ENCODE data around the gene PLD5.

PLD5 gene

DNA sequence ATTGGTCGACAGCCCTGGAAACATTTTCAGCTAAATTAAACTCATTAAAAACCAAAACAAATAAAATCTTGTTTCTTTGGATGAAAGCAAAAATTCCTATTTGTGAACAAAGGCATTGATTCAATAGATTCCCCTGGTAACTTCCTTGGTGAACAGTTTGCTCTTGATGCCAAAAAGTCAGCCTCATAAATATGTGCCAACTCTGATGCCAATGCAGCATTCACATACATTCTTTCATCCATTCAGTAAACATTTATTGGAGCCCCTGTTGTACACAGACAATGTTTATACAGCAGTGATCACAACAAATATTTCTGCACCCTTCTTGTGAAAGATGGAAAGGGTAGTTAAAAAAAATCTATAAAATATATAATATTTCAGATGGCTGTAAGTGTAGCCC lies 107.8 kb downstream of the PLD5 start:
- H3K4me3 ChIP-seq (replicated peaks in 1 of 2; ENCODE audit: low read depth in 2 of 2, low read length in 2 of 2) = no peak overlapping the region
- DNase-seq (ENCODE audit: low read depth in 2 of 2) = no peak
- TF ChIP-seq, protein P1, sequence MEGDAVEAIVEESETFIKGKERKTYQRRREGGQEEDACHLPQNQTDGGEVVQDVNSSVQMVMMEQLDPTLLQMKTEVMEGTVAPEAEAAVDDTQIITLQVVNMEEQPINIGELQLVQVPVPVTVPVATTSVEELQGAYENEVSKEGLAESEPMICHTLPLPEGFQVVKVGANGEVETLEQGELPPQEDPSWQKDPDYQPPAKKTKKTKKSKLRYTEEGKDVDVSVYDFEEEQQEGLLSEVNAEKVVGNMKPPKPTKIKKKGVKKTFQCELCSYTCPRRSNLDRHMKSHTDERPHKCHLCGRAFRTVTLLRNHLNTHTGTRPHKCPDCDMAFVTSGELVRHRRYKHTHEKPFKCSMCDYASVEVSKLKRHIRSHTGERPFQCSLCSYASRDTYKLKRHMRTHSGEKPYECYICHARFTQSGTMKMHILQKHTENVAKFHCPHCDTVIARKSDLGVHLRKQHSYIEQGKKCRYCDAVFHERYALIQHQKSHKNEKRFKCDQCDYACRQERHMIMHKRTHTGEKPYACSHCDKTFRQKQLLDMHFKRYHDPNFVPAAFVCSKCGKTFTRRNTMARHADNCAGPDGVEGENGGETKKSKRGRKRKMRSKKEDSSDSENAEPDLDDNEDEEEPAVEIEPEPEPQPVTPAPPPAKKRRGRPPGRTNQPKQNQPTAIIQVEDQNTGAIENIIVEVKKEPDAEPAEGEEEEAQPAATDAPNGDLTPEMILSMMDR (IDR thresholded peaks at IDR 0.05; ENCODE audit: low read depth, low read length) = no peak

DNA sequence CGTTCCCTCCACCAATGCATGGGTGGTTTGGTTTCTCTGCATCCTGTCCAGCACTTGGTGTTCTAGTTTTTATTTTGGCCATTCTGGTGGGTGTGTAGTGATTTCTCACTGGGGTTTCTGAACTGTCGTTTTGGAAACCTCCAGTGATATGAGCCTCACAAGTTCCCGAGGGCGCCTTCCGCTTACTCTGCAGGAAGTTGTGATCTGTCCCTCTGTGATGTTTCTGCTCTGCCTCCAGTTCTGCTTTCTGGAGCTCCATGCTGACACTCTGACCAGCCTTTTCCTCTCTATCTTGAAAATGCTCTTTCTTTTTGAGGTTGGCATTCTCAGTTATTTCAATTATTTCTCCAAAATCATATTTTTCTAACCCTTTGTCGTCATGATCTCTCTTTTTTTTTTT lies 111.6 kb downstream of the PLD5 start:
- DNase-seq (ENCODE audit: low read depth in 2 of 2) = no peak
- H3K4me3 ChIP-seq (replicated peaks in 1 of 2; ENCODE audit: low read depth in 2 of 2, low read length in 2 of 2) = no peak overlapping the region
- TF ChIP-seq, protein P1 (IDR thresholded peaks at IDR 0.05; ENCODE audit: low read depth, low read length) = no peak

DNA sequence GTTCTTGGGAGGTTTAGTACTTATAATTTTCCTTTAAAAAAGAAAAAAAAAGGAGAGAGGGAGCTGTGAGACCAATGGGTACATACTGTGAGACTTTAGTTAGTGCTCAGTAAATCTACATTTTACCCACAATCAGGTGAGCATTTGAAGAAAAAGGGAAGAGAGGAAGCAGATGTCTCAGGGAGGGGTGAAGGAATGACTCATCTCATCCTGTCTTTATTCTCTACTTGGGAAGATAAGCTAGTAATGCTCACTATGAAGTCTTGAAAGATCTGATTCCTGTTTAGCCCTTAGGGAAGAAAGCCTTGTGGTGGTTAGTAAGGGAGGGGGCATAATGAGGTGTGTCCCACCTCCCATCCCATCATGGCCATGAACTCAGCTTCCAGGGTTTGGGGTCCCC lies 112.6 kb downstream of the PLD5 start:
- DNase-seq (ENCODE audit: low read depth in 2 of 2) = no peak
- H3K4me3 ChIP-seq (replicated peaks in 1 of 2; ENCODE audit: low read depth in 2 of 2, low read length in 2 of 2) = no peak overlapping the region
- TF ChIP-seq, protein P1 (IDR thresholded peaks at IDR 0.05; ENCODE audit: low read depth, low read length) = no peak

DNA sequence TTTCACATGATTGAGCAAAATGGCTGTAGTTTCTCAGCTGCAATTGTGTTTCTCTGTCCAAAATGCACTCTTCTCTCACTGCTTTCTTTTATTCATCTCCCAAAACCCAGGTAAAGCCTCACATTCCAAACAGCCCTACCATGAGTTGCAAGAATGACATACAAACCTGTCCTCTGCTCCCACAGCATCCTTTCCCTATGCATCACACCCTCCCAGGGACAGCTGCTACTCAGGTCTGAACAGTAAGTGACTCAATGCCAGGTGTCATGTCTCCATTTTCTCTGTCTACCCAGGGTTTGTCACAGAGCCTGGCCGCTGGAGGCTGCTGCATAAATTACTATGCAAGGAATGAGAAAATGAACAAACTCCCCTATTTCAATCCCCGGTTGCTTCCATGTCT lies 118.5 kb downstream of the PLD5 start:
- no peak for DNase-seq (ENCODE audit: low read depth in 2 of 2)
- H3K4me3 ChIP-seq (replicated peaks in 1 of 2; ENCODE audit: low read depth in 2 of 2, low read length in 2 of 2) = no peak overlapping the region

DNA sequence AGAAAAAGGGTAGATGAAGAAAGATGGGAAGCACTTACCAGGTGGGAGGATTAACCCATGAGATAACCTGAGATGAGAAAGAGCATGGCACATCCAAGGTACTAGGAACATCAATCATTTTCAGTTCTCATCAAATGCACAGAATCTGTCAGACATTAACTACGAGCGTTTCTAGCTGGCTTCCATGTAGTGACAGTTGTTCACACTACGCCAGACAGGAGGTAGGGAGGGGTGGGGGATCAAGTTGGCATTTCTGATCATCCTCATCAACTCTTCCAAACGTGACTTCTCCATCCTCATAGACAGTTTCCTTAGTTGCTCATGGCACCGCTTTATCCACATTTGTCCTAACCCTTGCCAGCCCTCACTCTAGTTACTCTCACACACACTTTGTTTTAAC lies 120.2 kb downstream of the PLD5 start:
- TF ChIP-seq, protein P1 (IDR thresholded peaks at IDR 0.05; ENCODE audit: low read depth, low read length) = no peak
- DNase-seq (ENCODE audit: low read depth in 2 of 2) = no peak
- no peak overlapping the region for H3K4me3 ChIP-seq (replicated peaks in 1 of 2; ENCODE audit: low read depth in 2 of 2, low read length in 2 of 2)

More for the DNA sequence above, 118.5 kb downstream of the PLD5 start:
- TF ChIP-seq, protein P1 (IDR thresholded peaks at IDR 0.05; ENCODE audit: low read depth, low read length) = no peak

DNA sequence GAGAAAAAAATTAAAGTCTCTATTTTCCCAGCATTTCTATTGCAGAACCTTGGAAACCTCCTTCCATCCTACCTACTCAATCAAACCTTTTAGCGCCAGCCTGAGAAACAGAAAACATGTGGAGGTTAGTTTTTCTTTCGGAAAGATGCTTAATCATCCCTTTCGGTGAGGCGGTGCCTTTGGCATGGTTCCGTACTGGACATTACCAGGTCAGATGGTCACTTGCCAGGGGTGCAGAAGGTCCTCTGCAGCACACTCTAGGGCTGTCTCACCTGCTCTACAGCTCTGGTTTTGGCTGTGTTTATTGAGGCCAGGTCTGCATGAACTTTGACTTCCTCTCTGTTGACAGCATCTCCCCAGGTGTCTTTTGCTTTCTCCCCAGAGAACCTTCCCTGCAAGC lies 121.5 kb downstream of the PLD5 start:
- TF ChIP-seq, protein P1 (IDR thresholded peaks at IDR 0.05; ENCODE audit: low read depth, low read length) = no peak
- no peak for DNase-seq (ENCODE audit: low read depth in 2 of 2)
- no peak overlapping the region for H3K4me3 ChIP-seq (replicated peaks in 1 of 2; ENCODE audit: low read depth in 2 of 2, low read length in 2 of 2)

DNA sequence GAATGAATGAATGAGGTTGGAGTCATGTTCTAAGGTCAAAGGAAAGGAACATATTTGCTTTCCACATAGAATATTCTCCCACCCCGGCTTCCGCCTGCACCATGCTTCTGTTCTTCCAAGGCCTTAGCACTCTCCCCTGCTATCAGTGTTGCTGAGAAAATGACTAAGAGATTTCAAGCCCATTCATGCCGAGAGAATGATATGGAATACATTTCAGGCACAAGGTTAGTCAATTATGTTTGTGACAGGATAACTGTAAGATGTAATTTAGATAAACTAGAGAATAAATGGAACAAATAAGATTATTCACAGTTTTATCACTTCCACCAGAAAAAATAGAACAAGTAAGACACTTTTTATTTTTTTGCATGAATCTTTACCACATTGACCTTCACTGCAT lies 122.6 kb downstream of the PLD5 start:
- TF ChIP-seq, protein P1 (IDR thresholded peaks at IDR 0.05; ENCODE audit: low read depth, low read length) = no peak
- no peak overlapping the region for H3K4me3 ChIP-seq (replicated peaks in 1 of 2; ENCODE audit: low read depth in 2 of 2, low read length in 2 of 2)
- DNase-seq (ENCODE audit: low read depth in 2 of 2) = no peak
